SIG-M5 treated with dmso at 0.1 percent for 504 hours (cell line): Measurements from ENCODE around the gene EEF1AKMT3.

Experiments used
- DNase-seq: peaks from one replicate; lab custom pipeline; 2025; ENCODE audit not compliant: unreplicated experiment; lab: John Stamatoyannopoulos, UW

EEF1AKMT3 gene

DNA sequence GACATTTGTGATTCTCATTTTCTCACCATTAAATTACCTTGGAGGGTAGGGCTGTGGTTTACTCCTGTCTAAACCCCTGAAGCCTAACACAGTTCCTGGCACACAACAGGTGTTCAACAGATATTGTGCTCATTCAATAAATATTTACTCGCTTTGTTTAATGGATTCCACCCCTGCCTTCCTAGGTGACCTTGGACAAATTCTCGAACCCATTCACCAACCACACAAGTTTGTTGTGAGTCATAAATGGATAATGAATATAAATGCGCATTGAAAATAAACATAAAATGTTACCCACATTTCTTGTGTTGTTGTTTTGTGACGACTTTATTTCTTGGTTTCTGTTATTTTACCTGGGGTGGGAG, 9.8 kb downstream of the EEF1AKMT3 start:
- no peak for DNase-seq

DNA sequence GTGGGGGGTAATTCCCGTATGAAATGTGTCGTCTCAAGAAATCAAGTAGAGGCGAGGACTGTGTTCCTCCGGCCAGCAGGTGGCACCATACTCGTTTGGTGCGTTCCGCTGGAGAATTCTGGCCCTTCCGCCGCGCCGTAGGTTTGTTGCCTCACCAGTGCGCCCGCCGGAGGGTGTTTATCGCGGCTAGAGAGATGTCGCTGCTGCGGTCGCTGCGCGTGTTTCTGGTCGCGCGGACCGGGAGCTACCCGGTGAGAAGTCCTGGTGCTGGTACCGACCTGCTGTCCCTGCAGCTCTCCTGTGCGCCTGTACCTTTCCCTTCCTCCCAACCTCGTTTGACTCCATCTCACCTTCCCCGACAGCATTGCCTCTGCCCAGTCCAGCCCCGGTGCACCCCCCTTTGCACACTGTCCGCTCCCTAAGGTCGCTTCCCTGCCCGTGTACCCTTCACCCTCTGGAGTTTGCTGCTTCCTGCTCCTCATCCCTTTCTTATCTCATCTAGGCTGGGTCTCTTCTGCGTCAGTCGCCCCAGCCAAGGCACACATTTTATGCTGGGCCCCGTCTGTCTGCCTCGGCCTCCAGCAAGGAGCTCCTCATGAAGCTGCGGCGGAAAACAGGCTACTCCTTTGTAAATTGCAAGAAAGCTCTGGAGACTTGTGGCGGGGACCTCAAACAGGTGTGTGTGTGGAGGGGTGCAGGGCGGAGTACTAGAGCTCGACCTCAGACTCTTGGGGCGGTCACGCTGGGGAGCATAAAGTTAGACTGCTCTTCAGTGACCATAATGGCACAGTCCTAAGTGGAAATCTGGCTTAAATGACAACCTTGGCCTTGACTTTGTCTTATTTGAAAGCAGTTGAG, 10.4 kb downstream of the EEF1AKMT3 start, which contains the start of gene TSFM:
TSFM (plus strand) TSS at position 180 of the 858 bp plus-strand sequence; CDS start at position 195, 15 bp downstream.
- peak; percentile 97 for DNase-seq

DNA sequence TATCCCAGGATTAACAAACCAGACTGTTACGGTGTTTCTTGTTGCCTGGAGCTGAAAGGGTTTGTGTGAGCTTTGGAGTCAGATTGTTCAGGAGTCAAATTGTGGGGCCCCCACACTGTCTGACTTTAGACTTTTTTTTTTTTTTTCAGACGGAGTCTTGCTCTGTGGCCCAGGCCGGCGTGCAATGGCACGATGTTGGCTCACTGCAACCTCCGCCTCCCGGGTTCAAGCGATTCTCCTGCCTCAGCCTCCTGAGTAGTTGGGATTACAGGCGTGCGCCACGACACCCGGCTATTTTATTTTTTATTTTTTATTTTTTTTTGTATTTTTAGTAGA, 11.0 kb downstream of the EEF1AKMT3 start:
- no peak for DNase-seq

DNA sequence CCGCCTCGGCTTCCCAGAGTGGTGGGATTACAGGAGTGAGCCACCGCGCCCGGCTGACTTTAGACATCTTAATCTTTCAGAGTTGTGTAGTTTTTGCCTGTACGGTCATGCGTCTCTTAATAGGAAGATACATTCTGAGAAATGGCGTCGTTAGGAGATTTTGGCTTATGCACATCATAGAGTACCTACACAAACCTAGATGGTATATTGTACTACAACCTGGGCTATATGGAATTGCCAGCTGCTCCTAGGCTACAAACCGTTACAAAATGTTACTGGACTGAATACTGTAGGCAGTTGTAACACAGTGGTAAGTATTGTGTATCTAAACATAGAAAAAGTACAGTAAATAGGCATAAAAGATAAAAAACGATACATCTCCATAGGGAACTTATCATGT, 11.4 kb downstream of the EEF1AKMT3 start:
- DNase-seq, result no peak

DNA sequence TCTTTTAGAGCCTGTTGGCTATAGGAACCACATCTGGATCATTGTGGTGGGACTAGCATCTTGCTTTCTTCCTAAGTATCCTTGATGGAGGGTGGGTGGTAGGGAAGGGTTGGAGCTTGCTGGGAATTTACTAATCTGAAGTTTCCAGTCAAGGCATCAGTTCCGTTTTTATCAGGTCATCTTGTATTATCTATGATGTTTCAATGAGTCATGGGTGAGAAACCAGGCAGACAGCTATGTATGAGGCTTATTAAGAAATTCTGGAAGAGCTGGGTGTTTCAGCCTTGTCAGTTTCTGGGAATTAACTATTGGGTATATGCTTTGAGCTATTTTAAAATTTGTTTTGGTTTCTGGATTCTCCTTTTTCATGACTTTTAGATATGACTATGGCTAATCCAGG, 21.5 kb downstream of the EEF1AKMT3 start:
- DNase-seq, result peak; percentile 22

DNA sequence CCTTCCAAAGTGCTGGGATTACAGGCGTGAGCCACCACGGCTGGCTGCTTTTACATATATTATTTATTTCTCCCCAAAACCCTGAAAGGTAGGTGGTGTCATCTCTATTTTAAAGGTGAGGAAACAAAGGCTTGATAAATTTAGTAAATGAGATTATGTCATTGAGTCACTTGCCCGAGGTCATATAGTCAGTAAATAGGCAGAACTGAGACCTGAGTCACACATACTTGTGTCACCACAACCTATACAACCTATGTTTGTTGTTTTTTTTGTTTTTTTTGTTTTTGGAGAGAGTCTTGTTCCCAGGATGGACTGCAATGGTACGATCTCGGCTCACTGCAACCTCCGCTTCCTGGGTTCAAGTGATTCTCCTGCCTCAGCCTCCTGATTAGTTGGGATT, 22.9 kb downstream of the EEF1AKMT3 start:
- peak; percentile 5 for DNase-seq

- DNase-seq, result no peak
These were observed 24.6 kb downstream of the EEF1AKMT3 start for GRCh38 chr12:57796996-57797395.

GRCh38 chr12:57797933-57798332, 25.5 kb downstream of the EEF1AKMT3 start:
- peak; percentile 32 for DNase-seq

DNA sequence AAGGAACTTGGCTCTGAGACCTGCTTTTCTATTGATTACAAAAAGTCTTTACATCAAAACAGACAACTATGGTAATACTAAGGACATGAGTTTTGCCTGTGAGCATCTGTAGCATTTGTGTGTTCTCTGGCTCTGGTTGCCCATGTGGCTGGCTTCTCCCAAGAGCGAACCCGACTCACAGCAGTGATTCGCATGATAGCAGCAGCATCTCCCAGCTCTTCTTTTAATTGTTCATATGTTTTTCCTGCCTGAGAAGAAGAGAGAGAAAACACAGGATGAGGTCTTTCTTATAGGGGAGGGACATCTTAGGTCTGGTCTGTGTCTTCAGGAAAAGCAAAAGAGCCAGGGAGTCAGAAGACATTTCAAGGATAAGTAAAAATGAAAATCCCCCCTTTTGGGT, 28.6 kb downstream of the EEF1AKMT3 start:
- no peak for DNase-seq

- no peak for DNase-seq
These were observed 30.2 kb downstream of the EEF1AKMT3 start for GRCh38 chr12:57802607-57803006.

GRCh38 chr12:57803319-57803893, 31.0 kb downstream of the EEF1AKMT3 start:
- peak; percentile 33 for DNase-seq

DNA sequence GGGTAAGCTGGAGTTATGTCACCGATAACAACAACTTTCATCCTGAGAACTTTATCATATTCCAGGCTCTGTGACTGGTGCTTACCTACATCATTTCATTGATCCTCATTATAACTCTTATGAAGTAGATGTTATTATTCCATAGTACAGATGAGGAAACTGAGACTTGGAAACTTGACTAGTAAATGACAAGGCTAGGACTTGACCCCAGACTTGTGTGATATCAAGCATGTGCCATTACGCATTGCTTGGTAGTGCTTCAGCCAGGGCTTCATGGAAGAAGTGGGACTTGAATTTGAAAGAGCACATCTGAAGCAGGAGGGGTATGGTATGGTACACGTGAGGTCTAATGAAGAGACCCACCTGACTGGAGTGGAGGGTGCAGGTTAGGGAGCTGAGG, 34.3 kb downstream of the EEF1AKMT3 start:
- no peak for DNase-seq

DNA sequence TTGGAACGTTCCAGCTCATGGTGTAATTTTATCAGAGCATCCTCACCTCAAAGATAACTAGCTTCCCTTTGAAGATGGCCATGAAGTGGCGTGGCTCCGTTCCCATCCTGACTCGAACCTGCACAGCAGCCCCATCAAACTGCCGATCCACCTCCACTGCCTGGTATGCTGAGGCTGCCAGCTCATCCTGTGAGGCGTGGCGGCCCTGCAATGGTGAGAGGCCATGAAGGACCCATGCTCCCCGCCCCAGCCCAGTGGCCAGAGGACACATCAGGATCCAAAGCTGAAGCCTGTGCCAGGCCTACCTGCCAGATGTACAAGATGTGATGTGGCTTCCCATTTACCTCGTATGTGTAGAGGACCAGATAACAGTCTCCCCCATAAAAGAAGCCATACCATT, 34.9 kb downstream of the EEF1AKMT3 start:
- DNase-seq, result no peak

- DNase-seq, result no peak
These were observed 35.9 kb downstream of the EEF1AKMT3 start for GRCh38 chr12:57808351-57808750.

GRCh38 chr12:57809425-57809824, 37.0 kb downstream of the EEF1AKMT3 start:
- no peak for DNase-seq

GRCh38 chr12:57810450-57810849, 38.0 kb downstream of the EEF1AKMT3 start:
- peak; percentile 18 for DNase-seq

GRCh38 chr12:57811028-57811755, 38.8 kb downstream of the EEF1AKMT3 start:
- DNase-seq, result no peak

- DNase-seq, result no peak
These were observed 40.9 kb downstream of the EEF1AKMT3 start for GRCh38 chr12:57813111-57813970.

GRCh38 chr12:57813971-57814772, 41.8 kb downstream of the EEF1AKMT3 start:
- DNase-seq, result no peak
